IPS-NIHi7 (cell line): Measurements from ENCODE around the gene TSEN34.
A peak's percentile ranks its signal among the peaks of the same experiment; 100 is the strongest.
"Not testable (repeated sequence)": the region's sequence is repeated elsewhere in the genome, so short reads cannot be mapped to it uniquely, and the experiment has no call there.

Experiments
- DNase-seq: peaks from one replicate; pipeline ENCODE4 v3.0.0; 2012; ENCODE audit warnings: mixed read lengths; ENCODE audit errors: extremely low spot score

The TSEN34 gene

GRCh38 chr19:54188215-54188871 is 2.8 kb upstream of the TSEN34 start:
- DNase-seq, result no peak

- no peak for DNase-seq
Measured at GRCh38 chr19:54189145-54189734, 1.9 kb upstream of the TSEN34 start, which contains the start of gene MBOAT7. Gene MBOAT7, minus strand, starts transcription at chr19:54189580. Its CDS starts 1,072 bp downstream, at chr19:54188508.

- peak; percentile 89 for DNase-seq
Measured at GRCh38 chr19:54189735-54190502, 1.2 kb upstream of the TSEN34 start.

GRCh38 chr19:54190503-54191010 is 551 bp upstream of the TSEN34 start:
- peak; percentile 76 for DNase-seq

- DNase-seq, result no peak
Measured at GRCh38 chr19:54191811-54192453, 824 bp downstream of the TSEN34 start.

GRCh38 chr19:54193011-54193410 is 1.9 kb downstream of the TSEN34 start:
- no peak for DNase-seq

- not testable (repeated sequence) for DNase-seq
Measured at GRCh38 chr19:54194463-54194862, 3.4 kb downstream of the TSEN34 start.

GRCh38 chr19:54196536-54196935 is 5.4 kb downstream of the TSEN34 start:
- no peak for DNase-seq

GRCh38 chr19:54197121-54197520 is 6.0 kb downstream of the TSEN34 start:
- DNase-seq, result no peak

GRCh38 chr19:54199401-54199800 is 8.3 kb downstream of the TSEN34 start:
- no peak for DNase-seq

GRCh38 chr19:54201172-54201701 is 10.1 kb downstream of the TSEN34 start:
- DNase-seq, result no peak

- DNase-seq, result no peak
Measured at GRCh38 chr19:54201980-54202379, 10.9 kb downstream of the TSEN34 start.

GRCh38 chr19:54203151-54203611 is 12.1 kb downstream of the TSEN34 start:
- no peak for DNase-seq

GRCh38 chr19:54204767-54205468 is 13.8 kb downstream of the TSEN34 start:
- DNase-seq, result no peak

GRCh38 chr19:54206030-54206830 is 15.1 kb downstream of the TSEN34 start:
- DNase-seq, result no peak

- DNase-seq, result no peak
Measured at GRCh38 chr19:54206831-54207177, 15.7 kb downstream of the TSEN34 start.

- not testable (repeated sequence) for DNase-seq
Measured at GRCh38 chr19:54207193-54207592, 16.1 kb downstream of the TSEN34 start.

- no peak for DNase-seq
Measured at GRCh38 chr19:54207676-54207982, 16.5 kb downstream of the TSEN34 start.

GRCh38 chr19:54207983-54208783 is 17.1 kb downstream of the TSEN34 start:
- peak; percentile 25 for DNase-seq

GRCh38 chr19:54208784-54209057 is 17.6 kb downstream of the TSEN34 start:
- no peak for DNase-seq
